CD1c-positive myeloid dendritic cell (primary cell): ENCODE measurements around the gene CYP27A1.

ENCODE experiments used
- DNase-seq: peaks from one replicate; pipeline ENCODE4 v3.0.0-alpha.2; 2016; ENCODE audit errors: extremely low spot score

CYP27A1 gene

DNA sequence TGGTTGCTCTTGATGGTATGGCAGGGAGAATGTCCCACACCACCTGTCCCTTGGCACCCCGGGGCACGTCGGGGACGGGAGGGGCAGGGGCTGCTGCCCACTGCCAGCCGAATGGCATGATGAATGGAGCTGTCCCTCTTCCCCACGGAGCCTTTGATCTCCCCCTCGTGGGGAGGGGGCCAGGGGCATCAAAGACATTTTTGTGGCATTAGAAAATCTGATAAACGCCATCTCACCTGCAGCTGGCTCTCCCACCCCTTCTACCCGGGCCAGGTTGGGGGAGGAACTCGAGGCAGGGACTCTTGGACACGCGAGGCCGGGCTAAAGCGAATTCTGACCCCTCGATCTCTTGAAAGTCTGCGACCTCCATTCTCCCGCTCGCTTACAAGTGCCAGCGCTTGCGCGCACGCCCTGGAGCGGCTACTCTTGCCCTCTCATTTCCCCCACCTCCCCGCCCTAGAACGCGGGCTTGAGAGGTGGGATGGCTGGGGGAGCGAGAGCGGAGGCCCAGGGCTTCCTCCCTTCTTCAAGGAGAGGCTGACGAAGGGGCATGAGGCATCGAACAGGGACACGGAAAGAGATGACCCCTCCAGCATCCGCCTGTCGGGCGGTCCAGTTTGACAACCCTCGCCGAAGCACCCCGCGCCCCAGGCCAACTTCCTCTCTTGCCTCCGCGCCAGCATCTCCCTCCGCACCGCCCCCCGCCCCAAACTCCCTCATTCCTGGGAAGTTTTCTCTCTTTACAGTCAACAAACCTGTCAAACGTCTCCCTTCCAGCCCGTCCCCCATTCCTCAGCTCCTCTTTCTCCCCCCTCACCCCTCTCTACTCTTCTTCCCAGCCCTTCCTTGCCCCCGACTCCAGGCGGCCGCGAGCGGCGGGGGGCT lies 77.0 kb downstream of the CYP27A1 start:
- no peak for DNase-seq

DNA sequence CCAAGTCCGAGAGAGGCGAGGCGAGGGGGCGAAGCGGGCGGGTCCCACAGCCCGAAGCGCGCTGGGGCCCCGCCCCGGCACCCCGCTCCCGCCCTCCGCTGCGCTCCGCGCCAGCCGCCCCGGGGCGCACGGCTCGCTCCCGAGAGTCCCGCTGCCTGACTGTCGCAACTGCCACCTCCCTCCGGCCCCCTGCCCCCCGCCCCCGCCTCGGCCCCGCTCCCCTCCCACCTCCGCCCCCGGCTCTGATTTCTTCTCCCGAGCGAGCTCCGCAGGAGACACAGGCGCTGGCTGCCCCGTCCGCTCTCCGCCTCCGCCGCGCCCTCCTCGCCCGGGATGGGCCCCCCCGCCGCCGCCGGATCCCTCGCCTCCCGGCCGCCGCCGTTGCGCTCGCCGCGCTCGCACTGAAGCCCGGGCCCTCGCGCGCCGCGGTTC lies 77.6 kb downstream of the CYP27A1 start, which contains the start of gene WNT6:
TSS of gene WNT6 (plus strand) at position 250 of the 432 bp plus-strand sequence. CDS start 233 bp downstream, outside the sequence.
- peak; percentile 13 for DNase-seq

DNA sequence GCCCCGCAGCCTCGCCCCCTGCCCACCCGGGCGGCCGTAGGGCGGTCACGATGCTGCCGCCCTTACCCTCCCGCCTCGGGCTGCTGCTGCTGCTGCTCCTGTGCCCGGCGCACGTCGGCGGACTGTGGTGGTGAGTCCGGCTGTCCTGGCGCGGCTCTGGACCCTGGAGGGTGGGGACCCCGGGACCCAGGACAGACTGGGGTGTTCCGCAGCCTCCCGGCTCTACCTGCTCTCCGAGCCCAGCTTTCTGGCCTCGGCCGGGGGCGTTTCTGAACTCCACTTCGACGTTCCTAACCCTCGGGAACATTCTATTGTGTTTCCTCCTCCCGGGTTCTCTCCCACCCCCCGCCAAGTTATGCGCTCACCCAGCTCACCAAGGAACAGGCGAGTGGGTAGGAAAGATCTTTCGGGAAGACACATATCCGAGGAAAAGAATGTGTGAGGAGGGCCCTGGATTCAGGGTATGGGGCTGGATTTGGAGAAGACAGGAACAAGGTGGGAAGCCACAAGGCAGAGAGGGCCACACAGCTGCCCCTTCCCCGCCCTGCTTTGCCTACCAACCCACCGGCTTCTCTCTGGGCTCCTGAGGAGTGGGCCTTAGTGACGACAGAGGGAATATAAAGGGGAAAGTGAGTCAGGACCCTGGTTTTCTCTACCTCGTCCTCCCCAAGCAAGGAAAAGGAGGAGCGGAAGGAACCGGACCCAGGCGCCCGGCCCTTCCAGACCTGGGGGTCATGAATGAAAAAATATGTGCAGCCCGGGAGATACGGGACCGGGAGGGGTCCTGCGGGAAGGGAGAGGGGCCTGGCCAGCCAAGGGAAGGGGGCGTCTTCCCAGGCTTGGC lies 78.3 kb downstream of the CYP27A1 start:
- DNase-seq: no peak

DNA sequence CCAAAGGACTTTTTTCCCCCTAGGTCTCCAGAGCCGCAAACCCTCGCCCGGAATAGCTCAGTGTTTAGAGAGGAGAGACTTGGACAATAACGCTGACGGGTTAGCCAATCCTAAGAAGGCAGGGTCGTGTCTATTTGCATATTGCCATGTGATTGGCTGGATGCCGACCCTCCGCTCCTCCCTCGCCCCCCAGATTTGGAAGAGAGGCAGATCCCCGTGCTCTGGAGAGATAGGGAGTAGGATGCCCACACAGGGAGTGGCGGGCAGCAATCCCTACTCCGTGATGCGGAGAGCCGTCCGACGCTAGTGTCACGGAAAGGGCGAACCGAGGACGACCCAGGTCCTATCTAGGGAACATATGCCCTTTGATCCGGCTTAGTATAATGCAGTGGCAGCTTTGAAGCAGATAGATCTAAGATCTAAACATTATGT lies 79.0 kb downstream of the CYP27A1 start:
- DNase-seq: no peak

DNA sequence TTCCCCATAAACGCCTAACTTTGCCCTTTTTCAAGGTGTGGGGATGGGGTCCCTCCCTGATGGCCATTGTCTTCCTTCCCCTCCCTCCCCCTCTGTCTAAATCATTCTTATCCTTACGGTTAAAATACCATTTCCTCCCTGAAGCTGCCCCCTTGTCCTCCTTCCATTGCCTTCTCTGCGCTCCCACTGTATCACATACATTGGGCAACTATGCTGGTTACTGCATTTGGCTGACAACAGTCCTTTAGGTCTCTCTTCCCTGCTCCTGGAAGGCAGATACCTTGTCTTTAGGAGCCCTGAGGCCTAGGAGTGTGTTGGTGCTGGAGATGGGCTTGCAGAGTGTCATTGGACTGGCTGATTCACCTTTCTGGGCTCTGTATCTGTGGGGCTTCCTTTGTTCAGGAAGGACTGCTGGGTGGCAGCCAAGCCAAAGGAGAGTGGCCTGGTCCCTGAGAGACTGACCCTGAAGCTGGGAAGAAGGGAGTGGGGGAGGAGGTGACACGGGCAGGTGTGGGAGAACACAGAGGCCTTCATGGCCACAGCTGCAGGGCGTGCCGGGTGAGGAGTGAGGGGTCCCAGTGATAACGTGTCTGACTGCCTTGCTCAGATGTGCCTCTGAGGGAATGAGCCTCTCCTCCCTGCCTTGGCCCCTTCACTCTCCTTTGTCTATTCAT lies 79.8 kb downstream of the CYP27A1 start:
- no peak for DNase-seq

DNA sequence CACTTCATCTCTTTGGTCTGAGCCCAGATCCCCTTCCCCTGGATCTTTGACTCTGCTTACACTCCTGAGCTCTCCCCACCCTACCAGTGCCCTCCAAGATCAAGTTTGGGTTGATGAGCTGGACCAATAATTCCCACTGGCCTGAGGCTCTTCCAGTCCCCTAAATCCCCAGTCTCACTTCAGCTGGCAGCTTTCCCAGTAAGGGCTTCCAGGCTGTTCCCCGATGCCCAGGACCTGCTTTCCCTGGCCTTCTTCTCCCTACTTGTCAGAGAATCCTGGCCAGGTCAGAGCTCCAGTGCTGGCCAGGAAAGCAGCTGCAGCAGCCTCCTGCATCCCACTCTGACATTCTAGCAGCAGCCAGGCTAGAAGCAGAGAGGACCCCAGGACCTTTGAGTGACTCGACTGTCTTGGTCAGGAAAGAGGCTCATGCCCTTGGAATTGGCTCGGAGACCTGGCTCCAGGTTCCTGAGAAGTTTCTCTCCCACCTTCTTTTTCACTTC lies 81.1 kb downstream of the CYP27A1 start:
- DNase-seq: no peak
